D721Med (cell line): ENCODE measurements around the gene CYSLTR2.

Experiments used
- DNase-seq: peaks from one replicate; pipeline ENCODE4 v3.0.0; 2011; ENCODE audit warnings: low spot score; ENCODE audit not compliant: insufficient read length
- FAIRE-seq: peaks from 2 replicates; lab custom pipeline; 2011; peaks lifted over from hg19 to GRCh38; lab: Jason Lieb, UNC
- CTCF ChIP-seq: IDR thresholded peaks from 2 replicates; pipeline ENCODE4 v1.5.1; 2012; ENCODE audit warnings: mild to moderate bottlenecking, control low read depth; ENCODE audit not compliant: insufficient read depth; ENCODE audit errors: missing control alignments

CYSLTR2 gene

GRCh38 chr13:48726711-48727110, 73.0 kb downstream of the CYSLTR2 start:
- no peak for TF ChIP-seq CTCF
- FAIRE-seq (no peak), DNase-seq (no peak)

- DNase-seq (no peak), FAIRE-seq (peak; percentile 77)
- TF ChIP-seq CTCF = no peak
Observed at GRCh38 chr13:48727241-48728011, 73.7 kb downstream of the CYSLTR2 start.

GRCh38 chr13:48728226-48728625, 74.5 kb downstream of the CYSLTR2 start:
- no peak for DNase-seq
- FAIRE-seq = no peak
- TF ChIP-seq CTCF = no peak

GRCh38 chr13:48728876-48729275, 75.1 kb downstream of the CYSLTR2 start:
- TF ChIP-seq CTCF = no peak
- FAIRE-seq = no peak
- DNase-seq = no peak

GRCh38 chr13:48729856-48730255, 76.1 kb downstream of the CYSLTR2 start:
- FAIRE-seq (no peak), DNase-seq (no peak)
- no peak for TF ChIP-seq CTCF

- DNase-seq (no peak), FAIRE-seq (peak; percentile 77)
- no peak for TF ChIP-seq CTCF
Observed at GRCh38 chr13:48731001-48731658, 77.4 kb downstream of the CYSLTR2 start.
